ENCODE measurements around the gene EFR3B. TPM values are rescaled to one million over a fixed set of nuclear protein-coding genes. Genes with fewer than 3 reads are reported as not detected.

Gene EFR3B
- total and polyA plus RNA-seq, 2 of the 13 experiments (the other 11 are each of a cell fraction or from before 2014, with no cell fraction given) = 0.42 TPM

DNA sequence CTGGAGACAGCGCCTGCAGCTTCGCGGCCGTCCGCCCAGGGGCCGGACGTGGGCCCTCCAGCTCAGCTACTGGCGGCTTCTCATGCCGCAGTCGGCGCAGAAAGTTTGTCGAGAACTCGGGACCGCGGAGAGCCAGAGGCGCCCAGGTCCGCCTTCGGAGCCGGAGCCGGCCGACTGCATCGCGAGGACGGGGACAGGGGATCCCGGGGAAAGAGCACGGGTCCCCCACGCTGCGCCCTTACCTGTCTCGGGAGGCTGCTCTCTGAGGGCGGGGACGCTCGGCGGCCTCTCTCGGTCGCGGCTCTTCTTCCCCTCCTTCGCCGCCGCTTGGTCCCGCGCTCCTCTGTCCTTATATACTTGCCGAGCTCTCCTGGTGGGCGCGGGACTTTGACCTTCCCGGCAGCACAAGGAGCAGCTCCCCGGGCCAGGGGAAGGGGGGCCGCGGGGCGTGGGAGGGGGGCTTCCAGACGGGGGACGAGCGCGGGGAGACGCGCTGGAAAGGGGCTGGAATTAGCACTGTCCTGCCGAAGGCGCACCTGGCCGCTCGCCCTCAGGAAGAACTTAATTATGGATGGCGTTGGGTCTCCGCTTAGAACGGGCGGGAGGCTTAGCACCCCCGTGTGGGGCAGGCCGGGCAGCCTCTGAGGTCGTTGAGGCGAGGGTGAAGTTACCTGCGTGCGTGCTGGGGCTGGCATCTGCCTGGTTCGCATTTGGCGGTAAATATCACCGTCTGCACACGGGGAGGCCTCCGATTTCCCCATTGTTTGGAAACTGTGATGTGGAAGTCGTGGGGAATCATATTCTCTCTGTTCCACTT is 126.6 kb downstream of the EFR3B start, which contains the start of gene POMC (continued):
- TF ChIP-seq, protein P1, sequence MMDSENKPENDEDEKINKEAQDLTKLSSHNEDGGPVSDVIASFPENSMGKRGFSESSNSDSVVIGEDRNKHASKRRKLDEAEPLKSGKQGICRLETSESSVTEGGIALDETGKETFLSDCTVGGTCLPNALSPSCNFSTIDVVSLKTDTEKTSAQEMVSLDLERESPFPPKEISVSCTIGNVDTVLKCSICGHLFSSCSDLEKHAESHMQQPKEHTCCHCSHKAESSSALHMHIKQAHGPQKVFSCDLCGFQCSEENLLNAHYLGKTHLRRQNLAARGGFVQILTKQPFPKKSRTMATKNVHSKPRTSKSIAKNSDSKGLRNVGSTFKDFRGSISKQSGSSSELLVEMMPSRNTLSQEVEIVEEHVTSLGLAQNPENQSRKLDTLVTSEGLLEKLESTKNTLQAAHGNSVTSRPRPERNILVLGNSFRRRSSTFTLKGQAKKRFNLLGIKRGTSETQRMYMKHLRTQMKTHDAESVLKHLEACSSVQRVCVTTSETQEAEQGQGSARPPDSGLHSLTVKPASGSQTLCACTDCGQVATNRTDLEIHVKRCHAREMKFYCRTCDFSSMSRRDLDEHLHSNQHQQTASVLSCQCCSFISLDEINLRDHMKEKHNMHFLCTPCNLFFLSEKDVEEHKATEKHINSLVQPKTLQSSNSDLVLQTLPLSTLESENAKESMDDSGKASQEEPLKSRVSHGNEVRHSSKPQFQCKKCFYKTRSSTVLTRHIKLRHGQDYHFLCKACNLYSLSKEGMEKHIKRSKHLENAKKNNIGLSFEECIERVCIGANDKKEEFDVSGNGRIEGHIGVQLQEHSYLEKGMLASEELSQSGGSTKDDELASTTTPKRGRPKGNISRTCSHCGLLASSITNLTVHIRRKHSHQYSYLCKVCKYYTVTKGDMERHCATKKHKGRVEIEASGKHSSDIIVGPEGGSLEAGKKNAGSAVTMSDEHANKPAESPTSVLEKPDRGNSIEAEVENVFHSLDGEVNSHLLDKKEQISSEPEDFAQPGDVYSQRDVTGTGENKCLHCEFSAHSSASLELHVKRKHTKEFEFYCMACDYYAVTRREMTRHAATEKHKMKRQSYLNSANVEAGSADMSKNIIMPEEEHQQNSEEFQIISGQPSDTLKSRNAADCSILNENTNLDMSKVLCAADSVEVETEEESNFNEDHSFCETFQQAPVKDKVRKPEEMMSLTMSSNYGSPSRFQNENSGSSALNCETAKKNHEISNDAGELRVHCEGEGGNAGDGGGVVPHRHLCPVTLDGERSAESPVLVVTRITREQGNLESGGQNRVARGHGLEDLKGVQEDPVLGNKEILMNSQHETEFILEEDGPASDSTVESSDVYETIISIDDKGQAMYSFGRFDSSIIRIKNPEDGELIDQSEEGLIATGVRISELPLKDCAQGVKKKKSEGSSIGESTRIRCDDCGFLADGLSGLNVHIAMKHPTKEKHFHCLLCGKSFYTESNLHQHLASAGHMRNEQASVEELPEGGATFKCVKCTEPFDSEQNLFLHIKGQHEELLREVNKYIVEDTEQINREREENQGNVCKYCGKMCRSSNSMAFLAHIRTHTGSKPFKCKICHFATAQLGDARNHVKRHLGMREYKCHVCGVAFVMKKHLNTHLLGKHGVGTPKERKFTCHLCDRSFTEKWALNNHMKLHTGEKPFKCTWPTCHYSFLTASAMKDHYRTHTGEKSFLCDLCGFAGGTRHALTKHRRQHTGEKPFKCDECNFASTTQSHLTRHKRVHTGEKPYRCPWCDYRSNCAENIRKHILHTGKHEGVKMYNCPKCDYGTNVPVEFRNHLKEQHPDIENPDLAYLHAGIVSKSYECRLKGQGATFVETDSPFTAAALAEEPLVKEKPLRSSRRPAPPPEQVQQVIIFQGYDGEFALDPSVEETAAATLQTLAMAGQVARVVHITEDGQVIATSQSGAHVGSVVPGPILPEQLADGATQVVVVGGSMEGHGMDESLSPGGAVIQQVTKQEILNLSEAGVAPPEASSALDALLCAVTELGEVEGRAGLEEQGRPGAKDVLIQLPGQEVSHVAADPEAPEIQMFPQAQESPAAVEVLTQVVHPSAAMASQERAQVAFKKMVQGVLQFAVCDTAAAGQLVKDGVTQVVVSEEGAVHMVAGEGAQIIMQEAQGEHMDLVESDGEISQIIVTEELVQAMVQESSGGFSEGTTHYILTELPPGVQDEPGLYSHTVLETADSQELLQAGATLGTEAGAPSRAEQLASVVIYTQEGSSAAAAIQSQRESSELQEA (CRISPR knock-in tag; IDR thresholded peaks at IDR 0.05; ENCODE audit: not compliant biosample characterization) = peak; percentile 55
- TF ChIP-seq, protein P2, sequence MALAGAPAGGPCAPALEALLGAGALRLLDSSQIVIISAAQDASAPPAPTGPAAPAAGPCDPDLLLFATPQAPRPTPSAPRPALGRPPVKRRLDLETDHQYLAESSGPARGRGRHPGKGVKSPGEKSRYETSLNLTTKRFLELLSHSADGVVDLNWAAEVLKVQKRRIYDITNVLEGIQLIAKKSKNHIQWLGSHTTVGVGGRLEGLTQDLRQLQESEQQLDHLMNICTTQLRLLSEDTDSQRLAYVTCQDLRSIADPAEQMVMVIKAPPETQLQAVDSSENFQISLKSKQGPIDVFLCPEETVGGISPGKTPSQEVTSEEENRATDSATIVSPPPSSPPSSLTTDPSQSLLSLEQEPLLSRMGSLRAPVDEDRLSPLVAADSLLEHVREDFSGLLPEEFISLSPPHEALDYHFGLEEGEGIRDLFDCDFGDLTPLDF (CRISPR knock-in tag; IDR thresholded peaks at IDR 0.05) = no peak
- TF ChIP-seq SMAD1 (CRISPR knock-in tag; IDR thresholded peaks at IDR 0.05; ENCODE audit: borderline replicate concordance, low read depth) = no peak
- TF ChIP-seq, protein P3, sequence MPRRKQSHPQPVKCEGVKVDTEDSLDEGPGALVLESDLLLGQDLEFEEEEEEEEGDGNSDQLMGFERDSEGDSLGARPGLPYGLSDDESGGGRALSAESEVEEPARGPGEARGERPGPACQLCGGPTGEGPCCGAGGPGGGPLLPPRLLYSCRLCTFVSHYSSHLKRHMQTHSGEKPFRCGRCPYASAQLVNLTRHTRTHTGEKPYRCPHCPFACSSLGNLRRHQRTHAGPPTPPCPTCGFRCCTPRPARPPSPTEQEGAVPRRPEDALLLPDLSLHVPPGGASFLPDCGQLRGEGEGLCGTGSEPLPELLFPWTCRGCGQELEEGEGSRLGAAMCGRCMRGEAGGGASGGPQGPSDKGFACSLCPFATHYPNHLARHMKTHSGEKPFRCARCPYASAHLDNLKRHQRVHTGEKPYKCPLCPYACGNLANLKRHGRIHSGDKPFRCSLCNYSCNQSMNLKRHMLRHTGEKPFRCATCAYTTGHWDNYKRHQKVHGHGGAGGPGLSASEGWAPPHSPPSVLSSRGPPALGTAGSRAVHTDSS (CRISPR knock-in tag; conservative IDR thresholded peaks at IDR 0.05) = no peak
- TF ChIP-seq FOXC1 (CRISPR knock-in tag; IDR thresholded peaks at IDR 0.05; ENCODE audit: borderline replicate concordance) = no peak
- TF ChIP-seq ZKSCAN8 (CRISPR knock-in tag; IDR thresholded peaks at IDR 0.05; ENCODE audit: borderline replicate concordance) = no peak
- TF ChIP-seq ZNF317 (CRISPR knock-in tag; IDR thresholded peaks at IDR 0.05) = no peak
- TF ChIP-seq KLF9 (CRISPR knock-in tag; IDR thresholded peaks at IDR 0.05; ENCODE audit: low read depth) = no peak
- peak; percentile 50; the same call in 1 of the 2 replicates for TF ChIP-seq MTF2 (CRISPR knock-in tag; IDR thresholded peaks at IDR 0.05; ENCODE audit: borderline replicate concordance)
- TF ChIP-seq ZNF430 (CRISPR knock-in tag; IDR thresholded peaks at IDR 0.05) = no peak
- TF ChIP-seq, protein P4, sequence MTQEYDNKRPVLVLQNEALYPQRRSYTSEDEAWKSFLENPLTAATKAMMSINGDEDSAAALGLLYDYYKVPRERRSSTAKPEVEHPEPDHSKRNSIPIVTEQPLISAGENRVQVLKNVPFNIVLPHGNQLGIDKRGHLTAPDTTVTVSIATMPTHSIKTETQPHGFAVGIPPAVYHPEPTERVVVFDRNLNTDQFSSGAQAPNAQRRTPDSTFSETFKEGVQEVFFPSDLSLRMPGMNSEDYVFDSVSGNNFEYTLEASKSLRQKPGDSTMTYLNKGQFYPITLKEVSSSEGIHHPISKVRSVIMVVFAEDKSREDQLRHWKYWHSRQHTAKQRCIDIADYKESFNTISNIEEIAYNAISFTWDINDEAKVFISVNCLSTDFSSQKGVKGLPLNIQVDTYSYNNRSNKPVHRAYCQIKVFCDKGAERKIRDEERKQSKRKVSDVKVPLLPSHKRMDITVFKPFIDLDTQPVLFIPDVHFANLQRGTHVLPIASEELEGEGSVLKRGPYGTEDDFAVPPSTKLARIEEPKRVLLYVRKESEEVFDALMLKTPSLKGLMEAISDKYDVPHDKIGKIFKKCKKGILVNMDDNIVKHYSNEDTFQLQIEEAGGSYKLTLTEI (CRISPR knock-in tag; conservative IDR thresholded peaks at IDR 0.05) = no peak
- TF ChIP-seq, protein P5, sequence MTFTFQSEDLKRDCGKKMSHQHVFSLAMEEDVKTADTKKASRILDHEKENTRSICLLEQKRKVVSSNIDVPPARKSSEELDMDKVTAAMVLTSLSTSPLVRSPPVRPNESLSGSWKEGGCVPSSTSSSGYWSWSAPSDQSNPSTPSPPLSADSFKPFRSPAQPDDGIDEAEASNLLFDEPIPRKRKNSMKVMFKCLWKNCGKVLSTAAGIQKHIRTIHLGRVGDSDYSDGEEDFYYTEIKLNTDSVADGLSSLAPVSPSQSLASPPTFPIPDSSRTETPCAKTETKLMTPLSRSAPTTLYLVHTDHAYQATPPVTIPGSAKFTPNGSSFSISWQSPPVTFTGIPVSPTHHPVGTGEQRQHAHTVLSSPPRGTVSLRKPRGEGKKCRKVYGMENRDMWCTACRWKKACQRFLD (CRISPR knock-in tag; IDR thresholded peaks at IDR 0.05; ENCODE audit: borderline replicate concordance) = no peak
